Measurements from ENCODE around the gene HOXA4.

Gene HOXA4

DNA sequence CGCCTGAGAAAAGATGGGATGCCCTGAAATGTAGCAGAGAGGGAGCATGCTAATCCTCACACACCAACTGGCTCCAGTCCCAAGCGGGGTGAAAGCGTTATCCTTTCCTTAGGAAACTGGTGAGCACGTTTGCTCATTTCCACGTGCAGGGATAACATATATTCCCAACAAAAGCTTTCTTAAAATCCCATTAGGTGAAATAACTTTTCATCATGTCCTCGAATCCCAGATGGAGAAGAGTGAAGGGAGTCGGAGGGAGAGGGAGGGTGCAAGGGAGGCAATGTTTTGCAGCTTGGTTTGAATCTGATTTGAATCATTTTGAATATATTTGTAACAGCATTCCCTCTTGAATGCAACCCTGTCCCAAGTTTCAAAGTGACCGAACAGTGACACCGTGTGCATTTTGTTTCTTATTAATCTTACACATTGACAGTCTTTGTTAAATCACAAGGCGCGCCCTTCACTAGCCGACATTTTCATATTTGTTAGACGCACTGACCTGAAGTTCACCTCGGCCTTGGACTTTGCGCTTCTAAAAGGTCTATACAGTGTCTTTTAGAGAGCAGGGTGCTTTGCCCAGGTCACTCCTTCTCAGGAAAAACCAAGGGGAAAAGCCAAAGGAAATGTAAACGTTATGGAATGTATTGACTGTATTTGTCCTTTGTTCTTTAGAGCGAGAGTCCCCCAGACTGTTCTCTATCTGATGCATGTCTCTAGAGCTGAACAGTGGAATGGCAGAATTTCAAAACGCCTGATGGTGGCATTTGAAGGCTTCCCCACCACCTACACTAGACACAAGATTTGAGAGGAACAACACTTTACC is 3.1 kb upstream of the HOXA4 start:
- no peak for DNase-seq (ENCODE audit: low read depth in 2 of 2)

DNA sequence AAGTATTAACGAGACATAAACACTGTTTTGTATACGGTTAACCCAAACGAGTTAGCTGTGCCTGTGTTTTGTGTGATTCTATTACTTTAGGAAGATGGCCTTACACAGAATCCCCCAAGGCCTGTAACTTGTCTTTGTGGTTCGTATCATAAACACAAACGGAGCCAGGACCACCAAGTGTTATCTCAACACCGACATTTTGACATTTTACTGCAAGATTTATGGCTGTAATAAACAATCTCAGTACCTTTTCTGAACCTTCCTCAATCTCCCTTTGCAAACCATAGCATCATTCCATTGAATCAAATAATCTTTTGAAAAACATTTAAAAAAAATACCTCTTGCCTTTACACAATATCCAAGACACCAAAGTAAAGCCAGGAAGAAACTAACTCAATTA is 2.4 kb upstream of the HOXA4 start:
- no peak for DNase-seq (ENCODE audit: low read depth in 2 of 2)

DNA sequence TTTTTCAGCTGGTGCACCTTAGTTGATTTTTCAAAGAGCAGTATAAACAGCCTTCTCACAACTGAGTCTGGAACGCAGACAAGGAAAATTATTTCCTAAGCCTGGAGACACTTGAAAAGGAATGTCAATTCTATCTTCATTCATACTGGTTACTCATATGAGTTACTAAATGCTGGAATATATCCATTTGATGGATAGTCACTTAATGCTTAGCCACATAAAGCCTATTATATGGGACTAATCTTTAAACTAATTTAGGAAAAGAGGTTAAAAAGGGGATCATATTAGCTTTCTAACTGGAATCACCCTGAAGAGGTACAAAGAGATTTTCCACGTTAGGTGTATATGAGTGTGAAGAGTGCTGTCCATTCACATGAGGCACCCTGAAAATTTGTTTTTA is 1.7 kb upstream of the HOXA4 start:
- no peak for DNase-seq (ENCODE audit: low read depth in 2 of 2)

DNA sequence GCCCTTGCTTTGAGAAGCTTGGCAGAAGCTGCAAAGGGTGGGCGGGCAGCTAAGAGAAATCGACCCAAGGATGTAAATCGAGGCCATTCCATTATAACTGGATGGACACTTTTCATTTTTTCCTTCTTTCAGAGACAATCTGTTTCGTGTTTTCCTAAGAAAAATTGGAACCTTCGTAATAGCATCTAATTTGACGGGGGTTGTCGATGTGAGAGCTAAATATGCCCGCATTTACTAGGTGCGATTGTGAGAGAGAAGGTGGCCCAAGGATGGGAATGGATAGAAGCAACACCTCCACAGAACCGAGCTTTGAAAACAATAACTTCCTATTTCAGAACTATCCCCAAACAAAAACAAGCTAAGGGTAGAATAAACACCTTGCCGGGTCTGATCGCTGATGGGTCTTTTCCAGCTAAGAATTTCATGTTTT is 848 bp upstream of the HOXA4 start:
- DNase-seq (ENCODE audit: low read depth in 2 of 2): no peak

DNA sequence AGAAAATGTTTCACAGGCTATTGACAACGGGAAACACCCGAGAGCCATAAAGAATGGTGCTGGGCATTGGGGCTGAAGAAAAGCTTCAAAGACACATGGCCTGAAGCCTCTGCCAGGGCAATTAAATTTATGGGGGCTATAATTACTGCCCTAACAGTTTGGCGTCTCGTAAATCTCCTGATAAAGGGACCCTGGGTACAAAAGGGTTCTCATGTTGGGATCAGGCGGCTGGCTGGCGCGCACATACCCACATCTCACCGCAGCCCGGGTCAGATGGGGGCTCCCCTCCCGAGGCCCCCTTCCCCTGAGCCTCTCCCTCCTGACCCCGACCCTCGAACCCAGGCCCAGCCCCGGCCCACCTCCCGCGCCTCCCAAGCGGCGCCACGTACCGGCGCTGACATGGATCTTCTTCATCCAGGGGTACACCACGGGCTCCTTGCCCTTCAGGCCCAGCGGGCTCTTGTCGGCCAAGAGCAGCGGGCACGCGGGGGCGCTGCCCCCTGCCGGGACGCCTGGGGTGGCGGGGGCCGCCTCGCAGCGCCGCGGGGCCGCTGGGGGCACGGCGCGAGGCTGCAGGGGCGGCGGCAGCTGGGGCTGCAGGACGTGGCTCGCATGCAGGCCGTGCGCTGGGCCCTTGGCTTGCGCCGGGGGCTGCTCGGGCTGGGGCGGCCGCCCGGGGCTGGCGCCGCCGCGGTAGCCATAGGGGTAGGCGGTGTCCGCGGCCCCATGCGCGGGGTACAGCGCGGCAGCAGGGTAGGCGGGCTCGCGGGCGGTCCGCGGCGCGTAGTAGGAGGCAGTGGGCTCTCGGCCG is 623 bp downstream of the HOXA4 start:
- DNase-seq (ENCODE audit: low read depth in 2 of 2): no peak

DNA sequence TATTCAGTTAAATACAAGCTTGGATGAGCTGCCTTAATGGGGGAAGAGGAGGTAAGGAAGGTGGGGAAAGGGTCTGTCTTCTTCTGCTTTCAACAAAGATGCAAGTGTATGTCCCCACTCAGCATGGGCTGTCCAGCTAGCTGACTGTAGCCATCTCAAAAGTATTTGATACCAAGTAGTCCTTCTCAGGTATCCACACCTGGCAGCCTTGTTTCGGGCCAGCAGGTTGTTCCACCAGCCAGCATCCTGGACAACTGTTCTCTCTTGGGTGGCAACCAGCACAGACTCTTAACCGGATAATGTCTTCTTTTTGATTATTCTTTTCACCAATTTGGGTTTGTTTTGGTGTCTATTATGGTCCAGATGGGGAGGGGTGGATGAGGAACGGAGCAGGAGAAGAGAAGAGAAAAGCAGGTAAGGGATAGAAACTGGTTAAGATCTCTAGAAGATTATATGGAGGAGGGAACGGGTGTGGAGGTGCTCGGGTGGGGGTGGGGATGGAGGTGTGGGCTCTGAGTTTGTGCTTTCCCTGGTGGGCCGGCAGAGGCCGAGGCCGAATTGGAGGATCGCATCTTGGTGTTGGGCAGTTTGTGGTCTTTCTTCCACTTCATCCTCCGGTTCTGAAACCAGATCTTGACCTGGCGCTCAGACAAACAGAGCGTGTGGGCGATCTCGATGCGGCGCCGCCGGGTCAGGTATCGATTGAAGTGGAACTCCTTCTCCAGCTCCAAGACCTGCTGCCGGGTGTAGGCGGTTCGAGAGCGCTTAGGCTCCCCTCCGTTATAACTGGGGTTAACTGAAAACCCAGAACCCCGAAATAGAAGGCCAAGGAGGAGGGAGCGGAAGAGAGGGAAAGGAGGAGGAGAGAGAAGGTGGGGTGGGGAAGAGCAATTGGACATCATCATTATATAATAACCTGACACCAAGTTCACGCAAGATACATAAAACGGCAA is 1.5 kb downstream of the HOXA4 start:
- no peak for DNase-seq (ENCODE audit: low read depth in 2 of 2)

DNA sequence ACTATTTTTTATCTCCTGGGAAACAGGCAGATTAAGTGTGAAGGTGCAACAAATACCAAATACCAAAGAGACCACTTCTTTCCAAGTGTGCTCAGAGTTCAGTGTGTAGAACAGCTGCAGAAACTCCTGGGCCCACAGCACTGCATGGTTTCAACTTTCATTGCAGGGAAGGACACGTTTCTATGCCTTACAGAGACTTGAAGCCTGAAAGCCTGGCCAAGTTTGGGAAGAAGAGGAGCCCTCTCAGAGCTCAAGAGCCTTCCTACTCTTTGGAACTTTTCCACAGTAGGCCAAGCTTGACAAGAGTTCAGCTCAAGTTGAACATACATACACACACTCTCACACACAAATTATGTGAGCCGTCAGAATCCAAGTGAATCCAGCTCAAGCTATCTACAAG is 2.5 kb downstream of the HOXA4 start:
- DNase-seq (ENCODE audit: low read depth in 2 of 2): no peak

DNA sequence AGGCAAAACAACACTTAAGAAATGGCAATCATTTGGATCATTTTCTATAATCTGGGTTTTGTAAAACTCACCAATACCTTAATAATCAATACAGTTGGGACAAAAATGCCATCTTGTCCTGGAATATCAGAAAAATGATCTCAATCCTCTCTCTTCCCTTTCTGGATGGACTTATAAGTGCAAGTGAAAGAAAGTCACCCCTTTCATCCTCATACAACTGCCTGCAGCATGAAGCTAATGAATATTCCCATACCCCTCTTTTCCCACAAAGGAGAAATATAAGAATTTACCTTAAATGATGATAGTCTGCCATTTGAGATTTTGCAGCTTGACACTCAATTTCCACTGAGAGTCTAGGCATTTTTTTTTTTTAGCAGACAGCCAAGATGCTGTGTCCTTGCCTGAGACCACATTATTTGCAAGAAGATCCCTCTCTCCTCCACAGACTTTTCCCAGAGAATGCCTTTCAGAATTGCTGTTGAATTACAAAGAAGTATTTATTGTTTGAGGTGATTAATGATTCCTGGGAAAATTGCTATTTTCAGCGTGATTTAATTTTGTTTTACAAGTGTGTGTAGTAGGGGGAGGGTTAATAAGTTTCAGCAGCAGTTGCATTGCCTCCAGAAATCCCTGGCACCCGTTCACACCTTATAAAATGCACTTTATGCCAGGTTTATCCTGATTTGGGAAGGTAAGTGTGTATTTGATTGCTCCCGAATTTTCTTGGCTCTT is 3.8 kb downstream of the HOXA4 start:
- DNase-seq (ENCODE audit: low read depth in 2 of 2): no peak

DNA sequence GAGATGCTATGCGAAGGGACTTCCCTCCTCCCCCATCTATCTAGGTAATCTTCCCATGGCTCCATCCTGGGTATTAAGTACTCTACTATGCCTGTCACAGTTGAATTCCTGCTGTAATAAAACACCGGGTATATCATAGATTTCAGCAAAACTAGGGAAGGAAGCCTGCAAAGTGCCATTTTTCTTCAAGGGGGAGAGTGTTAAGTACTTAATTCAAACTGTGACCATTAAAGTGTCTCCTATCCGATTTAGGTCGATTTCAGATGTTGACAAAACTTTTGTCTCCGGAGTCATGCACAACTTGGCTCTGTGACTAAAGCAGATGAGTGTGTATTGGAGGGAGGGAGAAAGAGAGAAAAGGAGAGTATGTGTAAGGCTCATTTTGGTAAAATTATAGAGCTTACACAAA is 4.6 kb downstream of the HOXA4 start:
- no peak for DNase-seq (ENCODE audit: low read depth in 2 of 2)

DNA sequence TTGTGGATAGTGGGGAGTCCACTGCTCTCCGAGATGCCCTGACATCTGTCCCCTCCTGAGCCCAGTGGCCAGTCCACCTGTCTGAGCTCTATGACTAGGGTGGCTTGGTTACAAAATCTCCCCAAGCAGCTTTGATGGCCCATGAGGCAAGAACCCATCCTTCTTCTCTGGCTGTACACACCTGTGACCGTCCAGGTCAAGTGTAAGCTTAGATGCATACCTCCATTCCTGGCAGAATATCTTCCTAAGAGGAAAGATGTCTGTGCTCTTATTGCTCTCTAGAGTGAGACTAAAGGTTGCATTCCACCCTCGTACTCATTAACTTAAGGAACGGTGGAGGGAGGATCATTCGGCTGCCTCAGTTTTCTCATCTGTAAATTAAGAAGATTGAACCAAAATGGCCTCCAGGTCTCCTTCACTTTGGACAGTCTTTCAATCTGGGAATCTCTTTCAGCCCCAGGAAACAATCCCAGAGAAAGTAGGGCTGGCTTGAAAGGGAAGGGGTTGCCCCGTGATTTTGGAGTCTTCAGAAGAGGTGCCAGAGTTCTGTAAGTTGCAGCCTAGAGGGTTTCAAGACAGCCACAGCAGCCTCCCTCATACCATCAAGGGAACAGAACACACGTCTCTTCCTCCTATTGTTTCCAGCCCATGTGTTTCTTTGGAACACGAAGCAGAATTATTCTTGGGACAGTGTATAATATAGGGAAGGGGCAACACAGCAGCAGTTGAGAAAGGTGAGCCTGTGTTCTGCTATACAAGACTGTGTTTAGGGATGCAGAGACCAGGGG is 5.5 kb downstream of the HOXA4 start:
- DNase-seq (ENCODE audit: low read depth in 2 of 2): no peak

DNA sequence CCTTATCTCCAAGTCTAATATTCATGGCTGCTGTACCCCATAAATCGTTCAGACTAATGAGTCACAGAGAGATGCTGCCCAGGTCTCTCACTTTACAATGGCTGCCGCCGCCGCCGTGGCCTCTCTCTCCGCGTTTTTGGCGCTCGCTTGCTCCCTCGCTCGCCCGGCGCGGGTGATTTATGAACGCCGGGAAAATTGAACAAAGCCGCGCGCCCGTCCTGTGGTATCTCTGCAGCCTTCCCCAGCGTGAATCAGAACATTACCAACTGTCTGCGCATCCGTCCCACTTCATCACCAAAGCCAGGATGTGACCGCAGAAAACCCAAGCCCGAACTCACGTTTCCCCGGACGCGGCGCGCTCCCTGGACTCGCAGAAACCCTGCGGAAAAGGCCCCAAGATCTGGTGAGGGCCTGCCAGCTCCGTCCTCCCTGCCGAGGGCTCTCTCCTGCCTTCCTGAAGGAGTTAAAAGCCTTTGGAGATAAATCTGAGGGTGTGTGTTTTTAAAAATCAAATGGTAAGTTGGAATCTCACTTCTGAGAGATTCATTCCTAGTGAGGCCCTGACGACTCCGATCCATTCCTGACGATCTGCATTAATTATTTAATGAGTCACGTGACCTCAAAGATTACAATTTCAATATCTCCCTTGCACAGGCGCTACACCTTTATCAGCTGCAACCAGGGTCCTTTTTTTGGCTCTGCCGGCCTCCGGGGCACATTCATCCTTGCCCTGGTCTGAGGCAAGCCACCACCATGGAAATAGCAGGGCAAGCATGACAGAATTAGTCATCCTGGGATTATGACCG is 6.3 kb downstream of the HOXA4 start:
- no peak for DNase-seq (ENCODE audit: low read depth in 2 of 2)

DNA sequence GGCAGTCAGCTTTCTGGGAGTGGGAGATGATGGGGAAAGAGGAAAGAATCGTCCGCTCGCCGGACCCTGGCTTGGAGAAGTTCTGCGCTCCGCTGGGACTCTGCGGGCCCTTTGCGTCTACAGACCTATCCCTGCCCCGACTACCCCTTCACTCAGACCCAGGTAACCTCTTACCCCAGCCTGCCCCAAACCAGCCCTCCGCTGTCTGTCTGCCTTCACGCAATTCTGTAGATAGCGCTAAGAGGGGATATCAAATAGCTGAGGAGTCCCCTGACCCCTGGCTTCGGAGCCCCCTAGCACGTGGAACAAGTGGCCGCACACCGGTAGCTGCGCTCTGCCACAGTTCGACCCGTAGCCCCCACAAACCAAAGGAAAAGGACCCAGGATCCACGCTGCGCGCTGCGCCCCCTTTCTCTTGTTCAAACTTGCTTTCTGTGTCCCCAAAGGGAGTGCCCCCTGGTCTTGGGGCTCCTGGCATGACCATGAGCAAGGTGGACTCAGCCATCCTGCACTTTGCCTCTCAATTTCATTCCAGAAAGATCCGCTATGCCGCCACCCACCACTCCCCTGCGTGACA is 7.0 kb downstream of the HOXA4 start:
- DNase-seq (ENCODE audit: low read depth in 2 of 2): no peak

DNA sequence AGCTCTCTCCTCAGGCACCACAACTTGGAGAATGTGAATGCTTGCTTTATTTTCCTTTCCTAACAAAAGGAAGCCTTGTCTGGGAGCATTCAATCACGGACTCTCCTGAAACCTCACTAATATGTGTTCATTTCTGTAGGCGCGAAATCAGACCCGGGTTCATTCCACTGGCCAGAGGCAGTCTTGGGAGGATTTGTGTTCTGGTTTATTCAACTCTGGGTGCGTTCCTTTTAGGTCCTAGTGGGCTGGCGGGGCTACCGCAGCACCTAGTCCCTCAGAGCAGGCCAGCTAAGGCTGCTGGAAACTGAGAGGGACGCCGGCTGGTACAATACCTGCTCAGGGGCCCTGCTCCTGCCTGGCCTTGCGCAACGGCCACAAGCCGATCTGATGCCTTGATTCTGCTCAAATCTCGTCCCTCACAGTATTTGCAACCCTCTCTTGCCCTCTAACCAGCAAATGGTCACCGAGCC is 7.5 kb downstream of the HOXA4 start:
- no peak for DNase-seq (ENCODE audit: low read depth in 2 of 2)

DNA sequence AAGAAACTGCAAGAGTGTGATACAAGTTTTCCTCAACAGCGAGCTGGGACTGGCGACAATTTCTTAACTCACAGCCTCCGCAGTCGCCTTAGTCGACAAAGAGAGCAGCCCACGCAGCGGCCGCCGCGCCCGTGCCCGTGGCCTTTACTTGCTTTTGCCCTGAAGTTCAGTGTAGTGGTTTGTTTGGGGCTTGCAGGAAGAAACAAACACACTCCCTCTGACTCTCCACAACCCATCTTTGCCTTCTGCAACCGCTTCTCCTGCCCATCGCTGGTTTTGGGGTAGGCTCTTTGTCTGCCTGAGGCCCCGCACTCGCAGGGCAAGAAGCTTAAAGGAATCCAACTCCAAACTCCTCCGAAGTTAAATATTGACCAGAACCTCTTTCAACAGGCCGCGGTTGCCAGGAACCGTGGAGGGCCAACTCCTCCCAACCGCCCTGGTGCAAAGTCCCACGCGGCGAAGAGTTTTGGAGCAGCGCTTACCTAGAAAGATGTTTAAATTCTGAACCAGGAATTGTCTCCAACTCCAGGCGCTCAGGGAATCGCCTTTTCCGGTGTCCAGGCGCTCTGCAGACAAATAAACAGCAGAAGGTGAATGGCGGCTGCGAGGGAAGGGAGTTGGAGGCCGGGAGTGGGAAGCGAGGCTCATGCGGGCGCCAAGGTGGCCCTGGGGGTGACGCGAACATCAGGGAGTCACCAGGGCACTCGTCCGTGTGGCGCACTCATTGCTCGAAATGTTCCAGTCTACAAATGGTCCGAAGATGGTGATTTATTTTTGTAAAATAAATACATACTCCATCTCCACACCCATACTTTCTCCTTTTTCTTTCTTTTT is 8.3 kb downstream of the HOXA4 start:
- DNase-seq (ENCODE audit: low read depth in 2 of 2): no peak

DNA sequence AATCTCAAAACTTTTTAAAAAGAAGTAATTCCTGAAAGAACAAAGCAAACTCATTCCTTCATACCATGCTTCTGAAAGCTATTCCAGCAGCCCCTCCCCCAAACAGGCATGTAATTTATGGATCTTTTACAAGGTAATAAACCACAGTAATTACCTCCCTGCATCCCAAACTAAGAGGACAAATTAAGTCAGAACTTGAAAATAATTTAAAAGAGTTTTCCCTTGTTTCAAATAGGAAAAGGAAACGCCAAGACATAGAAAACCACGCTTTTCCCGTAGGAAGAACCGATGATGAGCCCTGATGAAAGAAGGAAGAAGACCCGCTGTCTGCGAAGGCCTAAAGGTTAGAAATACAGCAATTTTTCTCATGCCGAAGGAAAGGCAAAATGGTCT is 8.9 kb downstream of the HOXA4 start:
- DNase-seq (ENCODE audit: low read depth in 2 of 2): no peak

DNA sequence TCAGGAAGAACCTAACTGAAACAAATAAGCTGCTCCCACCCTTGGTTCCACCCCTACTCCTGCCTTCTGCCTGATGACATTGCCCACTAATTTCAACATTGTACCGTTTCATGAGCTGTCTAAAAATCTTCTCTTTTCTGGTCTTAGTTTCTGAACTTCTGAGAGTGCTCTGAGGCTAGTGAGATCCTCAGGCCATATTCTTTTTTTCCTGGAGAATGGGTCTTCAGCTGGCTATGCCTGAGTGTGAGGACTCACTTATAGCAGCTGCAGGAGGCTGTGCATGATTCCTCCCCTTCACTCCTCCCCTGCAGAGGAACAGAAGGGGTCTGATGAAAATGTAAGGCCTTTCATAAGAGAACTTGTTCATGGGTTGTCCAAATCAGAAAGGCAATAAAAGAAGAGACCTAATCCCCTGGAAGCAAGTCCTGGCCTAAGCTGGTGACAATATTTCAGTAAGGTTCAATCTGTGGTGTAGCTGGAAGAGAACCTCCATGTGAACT is 11.1 kb downstream of the HOXA4 start:
- DNase-seq (ENCODE audit: low read depth in 2 of 2): no peak

DNA sequence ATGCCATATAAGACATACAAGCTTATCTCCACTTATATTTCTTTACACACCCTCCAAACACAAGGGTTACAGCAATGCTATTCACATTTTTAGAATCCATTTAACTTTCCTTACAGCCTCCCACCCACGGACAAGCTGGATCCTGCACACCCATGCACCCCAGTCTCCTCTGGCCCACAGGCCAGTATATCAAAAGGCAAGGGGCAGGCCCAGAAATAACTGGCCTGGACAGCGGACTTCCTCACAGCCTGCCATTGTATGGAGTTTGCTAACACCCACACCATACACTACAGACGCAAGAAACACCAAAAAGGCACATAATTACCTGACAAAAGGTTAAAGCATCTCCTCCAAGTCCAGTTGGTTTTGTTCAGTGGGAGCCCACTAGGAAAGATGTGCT is 12.0 kb downstream of the HOXA4 start:
- DNase-seq (ENCODE audit: low read depth in 2 of 2): no peak

DNA sequence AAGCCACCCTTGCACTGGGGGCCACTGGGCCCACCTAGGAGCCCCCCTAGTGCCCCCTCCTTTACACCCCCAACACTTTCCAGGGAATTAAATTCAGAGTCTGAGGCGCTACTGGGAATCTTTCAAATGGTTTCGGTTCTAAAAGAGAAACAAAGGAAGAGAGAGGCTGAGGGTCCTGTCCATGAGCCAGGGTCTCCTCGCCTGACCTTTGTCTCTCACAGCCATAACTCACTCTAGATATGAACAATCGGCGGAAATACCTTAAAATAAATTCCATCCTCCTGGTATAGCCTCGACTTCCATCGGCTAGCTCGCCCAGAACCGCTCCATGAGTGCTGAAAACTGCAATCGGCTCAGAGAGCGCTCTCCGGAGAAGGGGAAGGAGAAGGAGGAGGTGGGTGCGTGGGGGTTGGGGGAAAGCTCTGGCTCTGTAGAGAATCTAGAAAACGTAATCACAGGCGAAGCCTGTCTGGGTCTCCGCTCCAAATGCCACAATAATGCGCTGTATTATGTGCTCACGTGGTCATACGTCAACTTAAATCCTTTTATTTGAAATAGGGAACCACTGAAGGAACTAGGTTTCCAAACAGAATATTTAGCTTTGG is 12.6 kb downstream of the HOXA4 start:
- no peak for DNase-seq (ENCODE audit: low read depth in 2 of 2)

Measured in stimulated activated CD4-positive, alpha-beta T cell treated with anti-CD3 and anti-CD28 coated beads, Interleukin-12 subunit alpha, Interleukin-12 subunit beta, amount 100 ng/mL, for 24 hours (primary cell).